Lower lobe of right lung (tissue), 2 donors: ENCODE data around the gene PEX14. TPM values are rescaled to one million over a fixed set of nuclear protein-coding genes. Genes with fewer than 3 reads are reported as not detected.

Experiments used
- ATAC-seq, 2 donors: fragments of 200-7000 bp; cut with Tn5 transposase; one replicate each; pipeline ENCODE4 v1.9.1; 2020 to 2022; ENCODE audit warnings: mild to moderate bottlenecking in 2 of 2, moderate library complexity in 2 of 2
- DNase-seq: peaks from one replicate; pipeline ENCODE4 v3.0.0-alpha.2; 2020
- H3K27ac ChIP-seq: fragments of 200-600 bp; one replicate; pipeline ENCODE4 v1.8.0; 2022
- H3K27me3 ChIP-seq: fragments of 200-600 bp; one replicate; pipeline ENCODE4 v1.8.0; 2022; ENCODE audit warnings: low read depth
- H3K36me3 ChIP-seq: fragments of 200-600 bp; one replicate; pipeline ENCODE4 v1.8.0; 2022; ENCODE audit warnings: mild to moderate bottlenecking
- H3K4me1 ChIP-seq: fragments of 200-600 bp; one replicate; pipeline ENCODE4 v1.8.0; 2022
- H3K4me3 ChIP-seq: fragments of 200-600 bp; one replicate; pipeline ENCODE4 v1.8.0; 2022; ENCODE audit warnings: mild to moderate bottlenecking
- H3K9me3 ChIP-seq: fragments of 200-600 bp; one replicate; pipeline ENCODE4 v1.8.0; 2022
- CTCF ChIP-seq: fragments of 200-600 bp; IDR thresholded peaks from one replicate; pipeline ENCODE4 v1.8.0; 2022; ENCODE audit warnings: antibody characterized with exemption, mild to moderate bottlenecking
- intact Hi-C: fragments of 100-400 bp; cut with DNase I; formaldehyde crosslinking; loops from one replicate; pipeline ENCODE4 v1.11.0; 2022
- total RNA-seq: library from RNA; stranded (reverse); fragmentation: NEBNext Ultra II Directional; extraction: Animal tissue kit (Norgen Biotek cat#: 25700); gene quantifications from one replicate; pipeline ENCODE4 v1.2.1, GENCODE V29; 2021
- donor health status: DM: no; HTN: yes; CAD: no; lungs with severe emphysema.

PEX14 gene
- total RNA-seq, 1 donor from 2014 or later: 27.9 TPM

DNA sequence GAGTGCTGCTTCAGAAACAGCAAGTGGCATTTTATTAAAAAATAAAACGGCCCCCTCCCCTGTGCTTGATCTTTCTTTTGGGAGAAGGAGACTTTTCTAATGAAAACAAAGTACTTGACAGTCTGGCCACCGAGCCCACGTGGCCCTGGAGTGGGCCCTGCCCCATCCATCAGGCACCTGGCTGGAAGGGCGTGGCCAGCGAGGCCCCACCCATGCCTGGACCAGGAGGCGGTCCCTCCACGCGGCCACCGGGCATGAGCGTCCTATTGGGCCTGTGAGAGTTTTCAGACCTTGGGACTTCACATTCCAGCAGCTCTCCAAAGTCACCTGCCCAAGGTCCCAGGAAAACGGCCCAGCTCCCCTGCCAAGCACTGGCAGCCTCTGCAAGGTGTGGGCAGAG is 177.0 kb downstream of the PEX14 start:
- H3K4me1 ChIP-seq: peaks cover 25% of the 10 kb centered on the region
- DNase-seq (peak; percentile 89), ATAC-seq (peak; percentile 94 to 95)
- TF ChIP-seq CTCF: no peak
- no peak overlapping the region for H3K4me3 ChIP-seq
- intact Hi-C loops: no loop called here
- no peaks in the 10 kb centered on the region for H3K9me3 ChIP-seq
- H3K27me3 ChIP-seq: no peaks in the 10 kb centered on the region
- peak overlapping the region; percentile 73 for H3K27ac ChIP-seq
- H3K36me3 ChIP-seq: peaks cover 71% of the 10 kb centered on the region

DNA sequence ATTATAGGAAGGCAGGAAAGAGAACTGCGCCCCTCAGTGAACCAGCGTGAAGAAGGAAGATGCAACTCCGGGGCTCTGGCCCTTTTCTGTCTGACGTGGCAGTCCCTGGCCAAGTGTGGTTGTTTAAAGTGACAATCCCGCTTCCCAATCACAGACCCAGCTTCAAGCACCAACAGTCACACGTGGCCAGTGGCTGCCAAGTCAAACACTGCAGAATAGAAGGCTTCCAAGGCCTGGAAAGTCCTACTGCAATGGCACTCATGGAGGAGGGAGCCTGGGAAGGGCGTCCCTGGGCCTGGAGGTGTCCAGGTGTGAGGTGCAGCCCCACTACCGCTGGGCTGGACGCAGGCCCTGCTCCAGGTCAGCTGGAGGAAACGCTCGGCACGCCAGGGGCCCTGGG is 177.9 kb downstream of the PEX14 start:
- Histone ChIP-seq H3K27me3 (no peaks in the 10 kb centered on the region), H3K4me3 (no peak overlapping the region), H3K27ac (peak overlapping the region; percentile 73), H3K9me3 (no peaks in the 10 kb centered on the region), H3K36me3 (peaks cover 69% of the 10 kb centered on the region), H3K4me1 (peaks cover 25% of the 10 kb centered on the region)
- no peak for TF ChIP-seq CTCF
- no peak for DNase-seq
- peak; percentile 42 to 60 for ATAC-seq
- intact Hi-C loops: no loop called here

DNA sequence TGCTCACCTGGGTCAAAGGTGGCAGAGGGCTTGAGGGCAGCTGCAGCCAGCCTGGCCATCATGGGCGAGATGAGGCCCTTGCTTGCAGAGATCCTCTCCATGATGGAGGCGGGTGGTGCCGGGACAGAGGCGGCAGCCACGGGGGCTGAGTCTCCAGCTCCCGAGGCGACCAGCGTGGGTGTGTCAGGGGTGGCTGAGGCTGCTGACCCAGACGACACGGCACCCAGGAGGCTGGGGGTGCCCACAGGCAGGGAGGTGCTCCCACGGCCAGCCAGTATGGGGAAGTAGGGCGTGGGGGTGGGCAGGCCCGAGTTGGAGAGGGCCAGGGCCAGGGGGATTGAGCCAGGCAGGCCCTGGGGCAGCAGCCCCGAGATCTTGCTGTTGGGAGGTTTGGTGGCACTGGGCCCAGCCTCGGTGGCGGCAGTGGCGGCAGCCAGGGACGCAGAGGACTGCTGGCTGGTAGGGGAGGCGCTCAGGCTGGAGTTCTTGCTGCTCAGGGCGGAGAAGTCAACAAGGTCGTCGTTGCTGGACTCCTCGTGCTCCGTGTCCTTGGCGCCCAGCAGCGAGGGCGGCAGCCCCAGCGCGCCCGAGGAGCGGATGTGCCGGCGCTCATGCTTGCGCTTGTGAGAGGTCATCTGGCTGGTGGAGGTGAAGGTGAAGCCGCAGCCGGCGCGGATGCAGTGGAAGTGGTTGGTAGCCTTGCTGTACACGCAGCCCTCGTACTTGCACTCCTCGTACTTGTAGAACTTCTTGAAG is 178.8 kb downstream of the PEX14 start:
- TF ChIP-seq CTCF: no peak
- Histone ChIP-seq H3K36me3 (peaks cover 67% of the 10 kb centered on the region), H3K4me1 (peaks cover 25% of the 10 kb centered on the region), H3K27ac (no peak overlapping the region), H3K9me3 (no peaks in the 10 kb centered on the region), H3K27me3 (no peaks in the 10 kb centered on the region), H3K4me3 (no peak overlapping the region)
- intact Hi-C loops: no loop called here
- DNase-seq: no peak
- ATAC-seq: no peak

DNA sequence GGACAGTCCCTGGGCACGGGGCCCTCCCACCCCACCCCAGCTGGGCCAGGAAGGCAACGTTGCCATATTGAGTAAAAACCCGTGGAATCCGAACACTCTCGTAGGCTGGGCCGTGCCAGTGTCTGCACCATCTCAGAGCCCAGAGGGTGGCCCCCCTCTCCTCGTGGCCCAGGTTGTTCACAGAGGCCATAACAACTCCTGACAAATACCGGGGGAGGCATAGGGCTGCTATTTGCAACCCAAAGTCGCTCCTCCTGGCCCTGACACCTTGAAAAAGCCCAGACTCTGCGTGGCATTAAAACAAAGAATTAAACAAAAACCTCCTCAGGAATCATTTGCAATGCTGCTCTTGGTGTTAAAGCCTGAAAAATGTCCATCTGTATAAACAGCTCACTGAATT is 180.3 kb downstream of the PEX14 start:
- H3K36me3 ChIP-seq: peaks cover 72% of the 10 kb centered on the region

DNA sequence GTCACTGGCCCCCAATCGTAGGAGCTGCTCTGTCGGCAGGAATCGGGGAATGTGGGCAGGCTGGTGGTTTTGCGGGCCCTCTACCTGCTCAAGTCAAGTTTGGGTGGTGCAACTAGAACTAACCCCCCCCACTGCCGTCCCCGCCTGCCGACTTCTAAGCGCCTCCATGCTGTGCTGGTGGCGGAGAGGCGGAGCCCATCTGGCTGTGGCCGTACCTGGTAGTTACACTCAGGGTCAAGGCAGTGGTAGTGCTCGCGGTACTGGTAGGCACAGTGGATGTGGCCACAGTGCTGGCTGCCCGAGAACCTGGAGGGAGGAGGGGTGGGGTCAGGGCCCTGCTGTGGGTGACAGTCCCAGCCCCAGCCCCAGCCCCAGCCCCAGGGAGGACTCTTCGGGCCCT is 181.7 kb downstream of the PEX14 start:
- DNase-seq: no peak
- TF ChIP-seq CTCF: no peak
- Histone ChIP-seq H3K9me3 (no peaks in the 10 kb centered on the region), H3K4me1 (peaks cover 24% of the 10 kb centered on the region), H3K27ac (no peak overlapping the region), H3K4me3 (no peak overlapping the region), H3K36me3 (peaks cover 73% of the 10 kb centered on the region), H3K27me3 (no peaks in the 10 kb centered on the region)
- no peak for ATAC-seq
- intact Hi-C loops: no loop called here

More for the DNA sequence above, 180.3 kb downstream of the PEX14 start:
- DNase-seq (no peak), ATAC-seq (no peak)
- H3K27me3 ChIP-seq: no peaks in the 10 kb centered on the region
- no peaks in the 10 kb centered on the region for H3K9me3 ChIP-seq
- peaks cover 28% of the 10 kb centered on the region for H3K4me1 ChIP-seq
- no peak overlapping the region for H3K4me3 ChIP-seq
- TF ChIP-seq CTCF: no peak
- intact Hi-C loops: no loop called here
- H3K27ac ChIP-seq: no peak overlapping the region
